Loucy (cell line): ENCODE results near the gene LETM1.

Experiments
- H2AFZ ChIP-seq: fragments of 200-600 bp; sonication (generic); 2 replicates; pipeline ENCODE4 v1.6.0; 2016; ENCODE audit warnings: antibody characterized with exemption, mild to moderate bottlenecking, low read length, moderate library complexity
- H3F3A ChIP-seq: fragments of 200-600 bp; 2 replicates; pipeline ENCODE4 v1.6.0; 2016; ENCODE audit warnings: antibody characterized with exemption, low read depth, mild to moderate bottlenecking
- H3K27me3 ChIP-seq: fragments of 200-600 bp; sonication (generic); 2 replicates; pipeline ENCODE4 v1.6.1; 2014; ENCODE audit warnings: low read length, mild to moderate bottlenecking; ENCODE audit not compliant: insufficient read depth, poor library complexity, severe bottlenecking
- H3K36me3 ChIP-seq: fragments of 200-600 bp; sonication (generic); 2 replicates; pipeline ENCODE4 v1.6.1; 2016; ENCODE audit warnings: low read length; ENCODE audit not compliant: insufficient read depth
- H3K4me1 ChIP-seq: fragments of 200-600 bp; sonication (generic); 2 replicates; pipeline ENCODE4 v1.5.1; 2014; ENCODE audit warnings: low read length, mild to moderate bottlenecking; ENCODE audit not compliant: insufficient read depth, poor library complexity, severe bottlenecking
- H3K4me2 ChIP-seq: fragments of 200-600 bp; sonication (generic); 2 replicates; pipeline ENCODE4 v1.6.0; 2014; ENCODE audit warnings: antibody characterized with exemption, low read length, low read depth, mild to moderate bottlenecking; ENCODE audit not compliant: poor library complexity, severe bottlenecking
- H3K4me3 ChIP-seq: fragments of 200-600 bp; sonication (generic); 2 replicates; pipeline ENCODE4 v1.5.1; 2014; ENCODE audit warnings: low read length, mild to moderate bottlenecking, mixed read lengths; ENCODE audit not compliant: poor library complexity, severe bottlenecking
- H3K79me2 ChIP-seq: fragments of 200-600 bp; sonication (generic); 2 replicates; pipeline ENCODE4 v1.6.1; 2014; ENCODE audit warnings: low read length; ENCODE audit not compliant: insufficient read depth
- H3K9ac ChIP-seq: fragments of 200-600 bp; sonication (generic); 2 replicates; pipeline ENCODE4 v1.6.0; 2014; ENCODE audit warnings: mild to moderate bottlenecking, low read depth, low read length, moderate library complexity; ENCODE audit not compliant: poor library complexity, severe bottlenecking
- H3K9me2 ChIP-seq: fragments of 200-600 bp; sonication (generic); replicated peaks from 2 replicates; pipeline ENCODE4 v1.6.1; 2016; ENCODE audit warnings: low read depth, low read length, mixed read lengths
- H3K9me3 ChIP-seq: fragments of 200-600 bp; sonication (generic); 2 replicates; pipeline ENCODE4 v1.6.1; 2014; ENCODE audit warnings: mild to moderate bottlenecking, antibody characterized with exemption, low read length, low read depth; ENCODE audit not compliant: insufficient read depth
- H4K20me1 ChIP-seq: fragments of 200-600 bp; sonication (generic); 2 replicates; pipeline ENCODE4 v1.6.0; 2014; ENCODE audit warnings: antibody characterized with exemption, low read length, mild to moderate bottlenecking; ENCODE audit not compliant: insufficient read depth, poor library complexity, severe bottlenecking
- CTCF ChIP-seq: fragments of 200-600 bp; sonication (generic); conservative IDR thresholded peaks from 2 replicates; pipeline ENCODE4 v1.5.1; 2014; ENCODE audit warnings: mild to moderate bottlenecking, antibody characterized with exemption, low read length
- EZH2phosphoT487 ChIP-seq: fragments of 200-600 bp; IDR thresholded peaks from 2 replicates; pipeline ENCODE4 v1.6.1; 2018; ENCODE audit warnings: antibody characterized with exemption, mild to moderate bottlenecking, moderate library complexity, borderline replicate concordance

LETM1 gene

DNA sequence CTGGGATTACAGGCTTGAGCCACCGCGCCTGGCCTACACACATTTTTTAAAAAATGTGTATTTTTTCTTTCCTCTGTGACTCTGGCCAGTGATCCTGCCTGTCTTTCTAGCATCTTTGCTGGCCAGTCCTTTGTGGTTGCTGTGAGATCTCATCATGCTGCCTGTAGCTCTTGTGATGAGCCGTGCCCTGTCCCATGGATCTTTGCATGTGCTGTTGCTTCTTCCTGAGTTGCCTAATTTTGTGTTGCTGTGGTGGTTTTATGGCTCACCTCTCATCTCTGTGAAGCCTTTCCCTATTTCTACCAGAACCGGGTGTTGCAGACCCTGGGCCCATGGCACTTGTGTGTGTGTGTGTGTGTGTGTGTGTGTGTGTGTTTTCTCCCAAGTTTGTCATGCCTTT, 23.5 kb upstream of the LETM1 start:
- Histone ChIP-seq H3K9me3 (no peaks in the 10 kb centered on the region), H3K9me2 (no peaks in the 10 kb centered on the region), H4K20me1 (peaks cover 84% of the 10 kb centered on the region), H3K27me3 (no peaks in the 10 kb centered on the region), H3K9ac (no peak overlapping the region), H3K4me1 (peaks cover 23% of the 10 kb centered on the region), H3K36me3 (no peaks in the 10 kb centered on the region), H3K79me2 (peaks cover 99% of the 10 kb centered on the region), H3K4me2 (peak overlapping the region; percentile 43), H3F3A (no peaks in the 10 kb centered on the region), H3K4me3 (no peak overlapping the region), H2AFZ (no peak overlapping the region)
- TF ChIP-seq CTCF, result no peak
- TF ChIP-seq EZH2phosphoT487, result no peak

DNA sequence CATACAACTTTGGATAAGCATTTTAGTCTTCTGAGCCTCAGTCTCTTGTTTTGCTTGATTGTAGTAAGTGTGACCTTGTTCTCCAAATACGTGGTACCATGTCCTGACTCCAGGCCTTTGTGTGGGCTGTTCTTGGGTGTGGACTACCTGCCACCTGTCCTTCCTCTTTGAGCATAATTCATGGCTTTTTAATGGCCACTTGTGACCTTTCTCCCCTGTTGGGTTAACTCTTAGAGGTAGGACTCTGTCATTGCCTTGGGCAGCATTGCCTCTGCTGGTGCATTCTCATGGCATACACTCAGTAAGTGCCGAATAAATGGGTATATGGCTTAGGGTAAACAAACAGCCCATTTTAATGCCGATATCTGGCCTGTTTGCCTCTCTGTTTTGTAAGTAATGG, 18.2 kb upstream of the LETM1 start:
- peaks cover 56% of the 10 kb centered on the region for H4K20me1 ChIP-seq
- no peaks in the 10 kb centered on the region for H3K9me2 ChIP-seq
- H3K27me3 ChIP-seq, result no peaks in the 10 kb centered on the region
- H3K4me1 ChIP-seq, result peaks cover 35% of the 10 kb centered on the region
- TF ChIP-seq EZH2phosphoT487, result no peak
- TF ChIP-seq CTCF, result no peak
- no peak overlapping the region for H2AFZ ChIP-seq
- no peaks in the 10 kb centered on the region for H3K36me3 ChIP-seq
- H3K4me2 ChIP-seq, result peak overlapping the region; percentile 86
- H3K4me3 ChIP-seq, result peak overlapping the region; percentile 93
- peaks cover 86% of the 10 kb centered on the region for H3K79me2 ChIP-seq
- H3F3A ChIP-seq, result no peaks in the 10 kb centered on the region
- peak overlapping the region; percentile 95 for H3K9ac ChIP-seq
- no peaks in the 10 kb centered on the region for H3K9me3 ChIP-seq

GRCh38 chr4:1873776-1874175, 17.8 kb upstream of the LETM1 start:
- peaks cover 34% of the 10 kb centered on the region for H3K4me1 ChIP-seq
- H3K4me3 ChIP-seq, result peak overlapping the region; percentile 93
- H4K20me1 ChIP-seq, result peaks cover 54% of the 10 kb centered on the region
- no peaks in the 10 kb centered on the region for H3K9me2 ChIP-seq
- peaks cover 82% of the 10 kb centered on the region for H3K79me2 ChIP-seq
- H3K36me3 ChIP-seq, result no peaks in the 10 kb centered on the region
- peak overlapping the region; percentile 95 for H3K9ac ChIP-seq
- H3F3A ChIP-seq, result no peaks in the 10 kb centered on the region
- H3K4me2 ChIP-seq, result peak overlapping the region; percentile 86
- no peaks in the 10 kb centered on the region for H3K9me3 ChIP-seq
- no peaks in the 10 kb centered on the region for H3K27me3 ChIP-seq
- H2AFZ ChIP-seq, result no peak overlapping the region
- no peak for TF ChIP-seq CTCF
- TF ChIP-seq EZH2phosphoT487, result no peak
